B cell (primary cell): ENCODE data around the gene DPYSL4. TPM values are rescaled to one million over a fixed set of nuclear protein-coding genes. Genes with fewer than 3 reads are reported as not detected.

Source experiments
- ATAC-seq: fragments of 200-7000 bp; cut with Tn5 transposase; one replicate; pipeline ENCODE4 v1.10.0; 2021; ENCODE audit warnings: low read depth, mild to moderate bottlenecking, moderate number of reproducible peaks, moderate library complexity
- CTCF ChIA-PET: fragments of 350-600 bp; sonication (Branson Sonifier 250); formaldehyde crosslinking; loops from one replicate; lab custom pipeline; 2021; ENCODE audit warnings: antibody characterized with exemption, inconsistent platforms; lab: Charles Lee
- POLR2A ChIA-PET: fragments of 350-600 bp; sonication (Branson Sonifier 250); formaldehyde crosslinking; loops from one replicate; lab custom pipeline; 2021; ENCODE audit warnings: antibody characterized with exemption; lab: Charles Lee
- DNase-seq: peaks from one replicate; pipeline ENCODE4 v3.0.0; 2013
- H2AFZ ChIP-seq: 2 replicates; pipeline ENCODE4 v1.6.1; 2012; ENCODE audit warnings: mild to moderate bottlenecking, low read depth, low read length; ENCODE audit not compliant: insufficient read depth, poor library complexity, severe bottlenecking
- H3K27ac ChIP-seq, 2 donors: 1 replicate in 1 of 2; 2 replicates in 1 of 2; pipeline ENCODE4 v1.5.1; 2012 to 2013; ENCODE audit warnings: low read length in 2 of 2, mild to moderate bottlenecking in 2 of 2, moderate library complexity in 1 of 2
- H3K27me3 ChIP-seq, 4 experiments: fragments of 200-600 bp in 1 of 4; sonication (generic) in 1 of 4; replicated peaks in 1 of 4; 1 replicate in 2 of 4; 2 replicates in 2 of 4; pipeline versions ENCODE4 v1.6.1 to v1.7.0; 2013 to 2016; ENCODE audit warnings: low read length in 3 of 4, mild to moderate bottlenecking in 2 of 4, mixed read lengths in 1 of 4, moderate library complexity in 1 of 4; ENCODE audit not compliant: insufficient read depth in 4 of 4, control insufficient read depth in 3 of 4; ENCODE audit errors: control extremely low read depth in 1 of 4
- H3K36me3 ChIP-seq, 2 experiments: replicated peaks in 1 of 2; 1 replicate in 1 of 2; 2 replicates in 1 of 2; pipeline versions ENCODE4 v1.6.1 to v1.7.1; 2013; ENCODE audit warnings: low read length in 1 of 2; ENCODE audit not compliant: insufficient read depth in 2 of 2, control insufficient read depth in 1 of 2; ENCODE audit errors: control extremely low read depth in 1 of 2, extremely low read depth in 1 of 2
- H3K4me1 ChIP-seq, 2 donors: fragments of 200-600 bp in 1 of 2; sonication (generic) in 1 of 2; 1 replicate in 1 of 2; 2 replicates in 1 of 2; pipeline versions ENCODE4 v1.5.1 to v1.6.1; 2013 to 2017; ENCODE audit warnings: low read length in 2 of 2; ENCODE audit not compliant: control insufficient read depth in 2 of 2, insufficient read depth in 2 of 2
- H3K4me2 ChIP-seq: replicated peaks from 2 replicates; pipeline ENCODE3; 2012; ENCODE audit warnings: mild to moderate bottlenecking, low read depth, low read length; ENCODE audit not compliant: poor library complexity, severe bottlenecking
- H3K4me3 ChIP-seq, 5 experiments: fragments of 200-600 bp in 1 of 5; sonication (generic) in 1 of 5; 1 replicate in 3 of 5; 2 replicates in 2 of 5; pipeline versions ENCODE4 v1.5.1 to v1.7.0; 2011 to 2016; ENCODE audit warnings: low read length in 4 of 5, mild to moderate bottlenecking in 4 of 5, low read depth in 2 of 5, control low read depth in 1 of 5, moderate library complexity in 1 of 5; ENCODE audit not compliant: insufficient read depth in 1 of 5; ENCODE audit errors: control extremely low read depth in 1 of 5, extremely low read depth in 1 of 5
- H3K79me2 ChIP-seq: fragments of 200-600 bp; sonication (generic); one replicate; pipeline ENCODE4 v1.6.0; 2016; ENCODE audit warnings: low read length; ENCODE audit not compliant: control insufficient read depth, insufficient read depth
- H3K9ac ChIP-seq: fragments of 200-600 bp; sonication (generic); 2 replicates; pipeline ENCODE4 v1.6.1; 2017; ENCODE audit warnings: mild to moderate bottlenecking, low read length, moderate library complexity
- H3K9me3 ChIP-seq, 3 donors: one replicate each; pipeline versions ENCODE4 v1.6.1 to v1.7.1; 2013; ENCODE audit warnings: low read length in 2 of 3; ENCODE audit not compliant: control insufficient read depth in 2 of 3, insufficient read depth in 1 of 3; ENCODE audit errors: control extremely low read depth in 1 of 3
- H4K20me1 ChIP-seq: 2 replicates; pipeline ENCODE4 v1.6.0; 2012; ENCODE audit warnings: mild to moderate bottlenecking, low read length; ENCODE audit not compliant: insufficient read depth, control insufficient read depth, poor library complexity, severe bottlenecking
- H3K27ac Mint-ChIP-seq: one replicate; pipeline ENCODE4 v1.8.0; 2021; ENCODE audit warnings: mixed read lengths
- H3K27me3 Mint-ChIP-seq: one replicate; pipeline ENCODE4 v1.8.0; 2021; ENCODE audit warnings: mixed read lengths
- H3K4me1 Mint-ChIP-seq: one replicate; pipeline ENCODE4 v1.8.0; 2021; ENCODE audit warnings: mixed read lengths
- H3K4me3 Mint-ChIP-seq: one replicate; pipeline ENCODE4 v1.8.0; 2021; ENCODE audit warnings: mixed read lengths
- H3K9me3 Mint-ChIP-seq: one replicate; pipeline ENCODE4 v1.8.0; 2022; ENCODE audit warnings: mixed read lengths; ENCODE audit not compliant: insufficient read depth
- CTCF ChIP-seq: fragments of 200-600 bp; IDR thresholded peaks from one replicate; pipeline ENCODE4 v1.8.0; 2022; ENCODE audit warnings: antibody characterized with exemption, mild to moderate bottlenecking
- EZH2 ChIP-seq: IDR thresholded peaks from 2 replicates; pipeline ENCODE4 v1.6.1; 2012; ENCODE audit warnings: borderline replicate concordance, low read depth, mild to moderate bottlenecking, moderate library complexity, low read length; ENCODE audit not compliant: insufficient read depth, poor library complexity, severe bottlenecking
- WGBS: methylation state at CpG from one replicate; pipeline ENCODE4 v1.1.5; 2013; ENCODE audit warnings: missing lambda C conversion rate; ENCODE audit not compliant: insufficient coverage; 5-methylcytosine and 5-hydroxymethylcytosine counted together
- intact Hi-C: fragments of 100-400 bp; cut with micrococcal nuclease; formaldehyde crosslinking; loops from one replicate; pipeline ENCODE4 v1.10.0; 2022
- polyA plus RNA-seq: library from polyadenylated mRNA; depleted of rRNA; stranded (reverse); fragments of >200 nt; gene quantifications from 2 replicates; pipeline ENCODE4 v1.2.3, GENCODE V29; 2012
- total RNA-seq, 2 donors: library from RNA; stranded (reverse); fragments of 120-200 nt in 1 of 2; gene quantifications; 1 replicate in 1 of 2; 2 replicates in 1 of 2; pipeline versions ENCODE4 v1.2.3 to v1.2.4, GENCODE V29; 2013 to 2022

DPYSL4 gene
- total and polyA plus RNA-seq, 2 donors (not counting 1 experiment from before 2014, with no cell fraction given), result 0.03 to 0.22 TPM

GRCh38 chr10:132197271-132198067 is 10.7 kb downstream of the DPYSL4 start:
- Histone ChIP-seq H3K4me3 (no peak overlapping the region), H2AFZ (no peak overlapping the region), H3K27ac (no peak overlapping the region), H3K9me3 (no peaks in the 10 kb centered on the region), H3K27me3 (no peaks in the 10 kb centered on the region), H3K79me2 (no peaks in the 10 kb centered on the region), H3K9ac (no peak overlapping the region), H3K4me1 (no peaks in the 10 kb centered on the region), H3K4me2 (no peak overlapping the region), H4K20me1 (no peaks in the 10 kb centered on the region), H3K36me3 (no peaks in the 10 kb centered on the region)
- ChIA-PET POLR2A (no interaction called here), CTCF (no interaction called here)
- WGBS, result 81% methylated on average over 20 of the region's 25 CpGs
- Mint-ChIP-seq H3K9me3 (no peaks in the 10 kb centered on the region), H3K27me3 (no peaks in the 10 kb centered on the region), H3K27ac (no peak overlapping the region), H3K4me3 (no peak overlapping the region), H3K4me1 (no peaks in the 10 kb centered on the region)
- no peak for TF ChIP-seq CTCF
- no peak for TF ChIP-seq EZH2
- intact Hi-C loops, result no loop called here
- no peak for ATAC-seq
- DNase-seq, result no peak

GRCh38 chr10:132198068-132198370 is 11.3 kb downstream of the DPYSL4 start:
- H3K4me3 ChIP-seq, result no peak overlapping the region
- TF ChIP-seq EZH2 (no peak), CTCF (no peak)
- no peak for DNase-seq
- H3K9me3 Mint-ChIP-seq, result no peaks in the 10 kb centered on the region
- ATAC-seq, result no peak
- H3K4me2 ChIP-seq, result no peak overlapping the region
- H3K27ac Mint-ChIP-seq, result no peak overlapping the region
- no peaks in the 10 kb centered on the region for H3K4me1 ChIP-seq
- no peaks in the 10 kb centered on the region for H3K79me2 ChIP-seq
- H4K20me1 ChIP-seq, result no peaks in the 10 kb centered on the region
- no peaks in the 10 kb centered on the region for H3K9me3 ChIP-seq
- WGBS, result no CpG with 5 or more reads among the region's 3 CpGs
- ChIA-PET CTCF (no interaction called here), POLR2A (no interaction called here)
- H3K4me1 Mint-ChIP-seq, result no peaks in the 10 kb centered on the region
- H2AFZ ChIP-seq, result no peak overlapping the region
- intact Hi-C loops, result no loop called here
- H3K9ac ChIP-seq, result no peak overlapping the region
- H3K4me3 Mint-ChIP-seq, result no peak overlapping the region
- H3K36me3 ChIP-seq, result no peaks in the 10 kb centered on the region
- H3K27me3 Mint-ChIP-seq, result no peaks in the 10 kb centered on the region
- H3K27ac ChIP-seq, result no peak overlapping the region
- H3K27me3 ChIP-seq, result no peaks in the 10 kb centered on the region
